Cardiac muscle cell (in vitro differentiated cells and primary cell): Measurements from ENCODE around the gene NUTF2. TPM values are rescaled to one million over a fixed set of nuclear protein-coding genes. Genes with fewer than 3 reads are reported as not detected.

Experiments used
- DNase-seq, 2 donors: peaks; one replicate each; pipeline versions ENCODE4 v3.0.0 to v3.0.0-alpha.2; 2010 to 2017; ENCODE audit warnings: low read depth in 1 of 2, low spot score in 1 of 2
- H3K27ac ChIP-seq: fragments of 200-600 bp; sonication (generic); 2 replicates; pipeline ENCODE4 v1.5.1; 2016
- H3K27me3 ChIP-seq: fragments of 200-600 bp; sonication (generic); 2 replicates; pipeline ENCODE4 v1.6.0; 2016; ENCODE audit warnings: control low read depth
- H3K36me3 ChIP-seq: fragments of 200-600 bp; sonication (generic); 2 replicates; pipeline ENCODE4 v1.5.1; 2016; ENCODE audit warnings: control low read depth
- H3K4me1 ChIP-seq: fragments of 200-600 bp; sonication (generic); 2 replicates; pipeline ENCODE4 v1.8.1; 2017; ENCODE audit warnings: low read depth, mild to moderate bottlenecking, mixed run types
- H3K4me3 ChIP-seq: fragments of 200-600 bp; sonication (generic); 2 replicates; pipeline ENCODE4 v1.5.1; 2016; ENCODE audit warnings: mild to moderate bottlenecking
- H3K9me3 ChIP-seq: fragments of 200-600 bp; sonication (generic); 2 replicates; pipeline ENCODE4 v1.5.1; 2017; ENCODE audit warnings: low read depth, mild to moderate bottlenecking, control low read depth
- polyA plus RNA-seq: library from polyadenylated mRNA; unstranded; fragments of >200 nt; fragmentation: Nextera tagmentation; extraction: Ambion mirVana; gene quantifications from 2 replicates; pipeline ENCODE4 v1.2.1, GENCODE V29; 2016
- total RNA-seq: library from RNA; depleted of rRNA; stranded (reverse); fragments of >200 nt; gene quantifications from 2 replicates; pipeline ENCODE4 v1.2.3, GENCODE V29; 2016
- TF ChIP-seq, protein P1 (sequence below): IDR thresholded peaks from 2 replicates; pipeline ENCODE4 v1.5.1; 2012; ENCODE audit warnings: low read depth, mild to moderate bottlenecking, low read length

The NUTF2 gene
- total and polyA plus RNA-seq, 2 experiments from 2014 or later: 77.6 to 235 TPM

GRCh38 chr16:67915831-67916723, 69.3 kb downstream of the NUTF2 start:
- no peak overlapping the region for H3K27ac ChIP-seq
- TF ChIP-seq, protein P1, sequence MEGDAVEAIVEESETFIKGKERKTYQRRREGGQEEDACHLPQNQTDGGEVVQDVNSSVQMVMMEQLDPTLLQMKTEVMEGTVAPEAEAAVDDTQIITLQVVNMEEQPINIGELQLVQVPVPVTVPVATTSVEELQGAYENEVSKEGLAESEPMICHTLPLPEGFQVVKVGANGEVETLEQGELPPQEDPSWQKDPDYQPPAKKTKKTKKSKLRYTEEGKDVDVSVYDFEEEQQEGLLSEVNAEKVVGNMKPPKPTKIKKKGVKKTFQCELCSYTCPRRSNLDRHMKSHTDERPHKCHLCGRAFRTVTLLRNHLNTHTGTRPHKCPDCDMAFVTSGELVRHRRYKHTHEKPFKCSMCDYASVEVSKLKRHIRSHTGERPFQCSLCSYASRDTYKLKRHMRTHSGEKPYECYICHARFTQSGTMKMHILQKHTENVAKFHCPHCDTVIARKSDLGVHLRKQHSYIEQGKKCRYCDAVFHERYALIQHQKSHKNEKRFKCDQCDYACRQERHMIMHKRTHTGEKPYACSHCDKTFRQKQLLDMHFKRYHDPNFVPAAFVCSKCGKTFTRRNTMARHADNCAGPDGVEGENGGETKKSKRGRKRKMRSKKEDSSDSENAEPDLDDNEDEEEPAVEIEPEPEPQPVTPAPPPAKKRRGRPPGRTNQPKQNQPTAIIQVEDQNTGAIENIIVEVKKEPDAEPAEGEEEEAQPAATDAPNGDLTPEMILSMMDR: no peak
- DNase-seq: no peak
- peaks cover 2% of the 10 kb centered on the region for H3K36me3 ChIP-seq
- H3K9me3 ChIP-seq: no peaks in the 10 kb centered on the region
- H3K4me1 ChIP-seq: peaks cover 13% of the 10 kb centered on the region
- H3K27me3 ChIP-seq: no peaks in the 10 kb centered on the region
- H3K4me3 ChIP-seq: no peak overlapping the region

DNA sequence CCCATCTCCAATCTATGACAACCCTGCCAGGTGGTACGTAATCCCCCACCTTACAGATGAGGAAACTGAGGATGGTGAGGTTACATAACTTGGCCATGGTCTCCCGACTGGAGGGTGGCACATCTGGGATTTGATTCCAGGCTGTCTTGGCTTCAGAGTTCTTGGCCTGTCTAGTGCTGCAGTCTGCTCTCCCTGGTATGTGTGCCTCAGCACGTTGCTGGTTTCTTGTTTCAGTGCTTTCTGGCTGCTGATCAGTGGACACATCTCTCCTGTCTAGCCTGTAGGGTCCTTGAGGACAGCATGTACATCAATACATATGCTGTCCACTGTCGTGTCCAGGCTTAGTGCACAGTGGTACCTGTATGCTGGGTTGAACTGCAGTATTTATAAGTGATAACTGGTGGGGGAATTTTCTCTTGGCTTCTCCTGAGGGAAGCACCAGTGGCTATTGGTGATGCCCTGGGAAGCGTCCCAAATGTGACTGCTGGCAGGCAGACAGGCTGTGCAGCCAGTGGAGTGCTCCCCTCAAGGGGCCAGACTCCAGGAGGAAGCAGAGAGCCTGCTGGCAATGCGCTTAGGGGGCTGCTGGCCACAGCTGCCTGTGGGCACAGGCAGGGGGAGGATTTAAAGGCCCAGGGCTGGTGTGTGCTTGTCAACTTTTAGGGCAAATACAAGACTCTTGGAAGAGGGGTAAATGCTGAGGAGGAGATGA, 70.6 kb downstream of the NUTF2 start:
- TF ChIP-seq, protein P1: no peak
- no peaks in the 10 kb centered on the region for H3K9me3 ChIP-seq
- no peaks in the 10 kb centered on the region for H3K36me3 ChIP-seq
- H3K4me3 ChIP-seq: no peak overlapping the region
- H3K27ac ChIP-seq: peak overlapping the region; percentile 32
- H3K27me3 ChIP-seq: no peaks in the 10 kb centered on the region
- no peak for DNase-seq
- H3K4me1 ChIP-seq: peaks cover 23% of the 10 kb centered on the region

DNA sequence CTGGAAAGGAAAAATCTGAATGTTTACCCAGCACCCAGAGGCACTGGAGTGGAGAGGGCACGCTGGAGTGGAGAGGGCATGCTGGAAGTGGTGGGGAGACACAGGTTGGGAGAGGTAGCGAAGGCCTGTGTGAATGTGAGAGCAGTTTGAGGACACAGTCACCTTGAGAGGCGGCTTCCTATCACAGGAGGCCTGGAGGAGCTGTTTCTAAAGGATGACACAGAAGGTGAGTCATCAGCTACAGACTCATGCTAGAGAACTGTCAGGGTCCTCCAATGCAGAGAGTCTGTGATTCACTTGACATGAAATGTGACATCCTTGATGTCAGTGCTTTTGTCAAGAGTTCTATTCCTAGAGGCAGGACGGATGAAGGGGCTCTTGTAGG, 71.1 kb downstream of the NUTF2 start:
- H3K27ac ChIP-seq: peak overlapping the region; percentile 32
- TF ChIP-seq, protein P1: no peak
- DNase-seq: no peak

GRCh38 chr16:67919622-67920221, 73.0 kb downstream of the NUTF2 start:
- no peak overlapping the region for H3K27ac ChIP-seq
- no peaks in the 10 kb centered on the region for H3K36me3 ChIP-seq
- no peak overlapping the region for H3K4me3 ChIP-seq
- no peaks in the 10 kb centered on the region for H3K27me3 ChIP-seq
- TF ChIP-seq, protein P1: no peak
- no peak for DNase-seq
- no peaks in the 10 kb centered on the region for H3K9me3 ChIP-seq
- H3K4me1 ChIP-seq: peaks cover 45% of the 10 kb centered on the region

More for the DNA sequence above, 71.1 kb downstream of the NUTF2 start:
- H3K27me3 ChIP-seq: no peaks in the 10 kb centered on the region
- H3K4me1 ChIP-seq: peaks cover 29% of the 10 kb centered on the region
- H3K9me3 ChIP-seq: no peaks in the 10 kb centered on the region
- no peak overlapping the region for H3K4me3 ChIP-seq
- H3K36me3 ChIP-seq: no peaks in the 10 kb centered on the region

Other genes starting within 250 kb of the NUTF2 start
- gene CARMIL2, start 201.8 kb upstream of the NUTF2 start, total RNA-seq: 0.78 and 1.6 TPM in 2 replicates
- 2.3 and 2.4 TPM in 2 replicates for gene CARMIL2, start 201.8 kb upstream of the NUTF2 start, polyA plus RNA-seq
- gene ACD, start 186.7 kb upstream of the NUTF2 start, total RNA-seq: 17.2 and 25.5 TPM in 2 replicates
- gene ACD, start 186.7 kb upstream of the NUTF2 start, polyA plus RNA-seq: 25.1 and 31.8 TPM in 2 replicates
- 0.71 and 0.74 TPM in 2 replicates for gene PARD6A, start 186.0 kb upstream of the NUTF2 start, total RNA-seq
- gene PARD6A, start 186.0 kb upstream of the NUTF2 start, polyA plus RNA-seq: 0.91 and 1.1 TPM in 2 replicates
- gene ENKD1, start 180.2 kb upstream of the NUTF2 start, total RNA-seq: 29.8 and 34.8 TPM in 2 replicates
- 23.3 and 23.8 TPM in 2 replicates for gene ENKD1, start 180.2 kb upstream of the NUTF2 start, polyA plus RNA-seq
- gene C16orf86, start 180.1 kb upstream of the NUTF2 start, total RNA-seq: 13.0 and 14.9 TPM in 2 replicates
- 1.7 and 5.1 TPM in 2 replicates for gene C16orf86, start 180.1 kb upstream of the NUTF2 start, polyA plus RNA-seq
- gene GFOD2, start 127.6 kb upstream of the NUTF2 start, total RNA-seq: 5.9 and 8.4 TPM in 2 replicates
- 2.2 and 5.6 TPM in 2 replicates for gene GFOD2, start 127.6 kb upstream of the NUTF2 start, polyA plus RNA-seq
- 7.4 and 8.0 TPM in 2 replicates for gene RANBP10, start 40.4 kb upstream of the NUTF2 start, total RNA-seq
- gene RANBP10, start 40.4 kb upstream of the NUTF2 start, polyA plus RNA-seq: 13.4 and 13.6 TPM in 2 replicates
- gene TSNAXIP1, start 40.0 kb upstream of the NUTF2 start, total RNA-seq: 1.1 and 4.0 TPM in 2 replicates
- gene TSNAXIP1, start 40.0 kb upstream of the NUTF2 start, polyA plus RNA-seq: 1.7 and 3.0 TPM in 2 replicates
- 75.3 and 80.7 TPM in 2 replicates for gene THAP11, start 4.6 kb upstream of the NUTF2 start, total RNA-seq
- 61.3 and 68.3 TPM in 2 replicates for gene THAP11, start 4.6 kb upstream of the NUTF2 start, polyA plus RNA-seq
- 42.1 and 61.8 TPM in 2 replicates for gene CENPT, start 760 bp downstream of the NUTF2 start, total RNA-seq
- 65.2 and 70.2 TPM in 2 replicates for gene CENPT, start 760 bp downstream of the NUTF2 start, polyA plus RNA-seq
- gene EDC4, start 26.1 kb downstream of the NUTF2 start, total RNA-seq: 89.6 and 95.7 TPM in 2 replicates
- 68.3 and 87.8 TPM in 2 replicates for gene EDC4, start 26.1 kb downstream of the NUTF2 start, polyA plus RNA-seq
- gene NRN1L, start 38.0 kb downstream of the NUTF2 start, total RNA-seq: 2.2 and 4.8 TPM in 2 replicates
- 0.32 and 0.73 TPM in 2 replicates for gene NRN1L, start 38.0 kb downstream of the NUTF2 start, polyA plus RNA-seq
- gene PSKH1, start 46.3 kb downstream of the NUTF2 start, total RNA-seq: 31.0 and 31.6 TPM in 2 replicates
- gene PSKH1, start 46.3 kb downstream of the NUTF2 start, polyA plus RNA-seq: 46.7 and 48.8 TPM in 2 replicates
- 1.9 and 2.7 TPM in 2 replicates for gene CTRL, start 84.9 kb downstream of the NUTF2 start, total RNA-seq
- 10.0 and 14.8 TPM in 2 replicates for gene CTRL, start 84.9 kb downstream of the NUTF2 start, polyA plus RNA-seq
- gene PSMB10, start 89.9 kb downstream of the NUTF2 start, total RNA-seq: 26.7 and 35.1 TPM in 2 replicates
- 34.6 and 53.2 TPM in 2 replicates for gene PSMB10, start 89.9 kb downstream of the NUTF2 start, polyA plus RNA-seq
- gene LCAT, start 97.2 kb downstream of the NUTF2 start, total RNA-seq: 11.3 and 13.4 TPM in 2 replicates
- gene LCAT, start 97.2 kb downstream of the NUTF2 start, polyA plus RNA-seq: 13.8 and 18.4 TPM in 2 replicates
- gene SLC12A4, start 121.7 kb downstream of the NUTF2 start, total RNA-seq: 35.0 and 49.2 TPM in 2 replicates
- 36.5 and 59.4 TPM in 2 replicates for gene SLC12A4, start 121.7 kb downstream of the NUTF2 start, polyA plus RNA-seq
- 0.07 TPM in 1 of 2 replicates, not detected in the other for gene DPEP3, start 133.6 kb downstream of the NUTF2 start, total RNA-seq
- gene DPEP3, start 133.6 kb downstream of the NUTF2 start, polyA plus RNA-seq: 0.51 TPM in 1 of 2 replicates, not detected in the other
- gene DPEP2, start 152.6 kb downstream of the NUTF2 start, total RNA-seq: not detected in 2 replicates
- gene DPEP2, start 152.6 kb downstream of the NUTF2 start, polyA plus RNA-seq: 0.82 TPM in 1 of 2 replicates, not detected in the other
- gene DPEP2NB, start 169.0 kb downstream of the NUTF2 start, total RNA-seq: not detected in 2 replicates
- not detected in 2 replicates for gene DPEP2NB, start 169.0 kb downstream of the NUTF2 start, polyA plus RNA-seq
- gene DDX28, start 176.3 kb downstream of the NUTF2 start, total RNA-seq: 20.1 and 21.8 TPM in 2 replicates
- gene DDX28, start 176.3 kb downstream of the NUTF2 start, polyA plus RNA-seq: 15.3 and 20.3 TPM in 2 replicates
- 18.3 and 21.3 TPM in 2 replicates for gene DUS2, start 176.4 kb downstream of the NUTF2 start, total RNA-seq
- gene DUS2, start 176.4 kb downstream of the NUTF2 start, polyA plus RNA-seq: 29.7 and 30.0 TPM in 2 replicates
- gene NFATC3, start 238.4 kb downstream of the NUTF2 start, total RNA-seq: 21.8 and 26.2 TPM in 2 replicates
- gene NFATC3, start 238.4 kb downstream of the NUTF2 start, polyA plus RNA-seq: 13.6 and 16.1 TPM in 2 replicates